GM10248 (cell line): Measurements from ENCODE around the gene HYAL1.

Experiments
- CTCF ChIA-PET: fragments of 300-600 bp; sonication (Branson Sonifier 250); formaldehyde crosslinking; extraction: SDS; loops from one replicate; lab custom pipeline; 2021; ENCODE audit warnings: antibody characterized with exemption; lab: Yijun Ruan, JAX
- POLR2A ChIA-PET: fragments of 350-650 bp; sonication (Branson Sonifier 250); formaldehyde crosslinking; extraction: SDS; loops from one replicate; lab custom pipeline; 2020; ENCODE audit warnings: antibody characterized with exemption; lab: Yijun Ruan, JAX
- DNase-seq: peaks from one replicate; pipeline ENCODE4 v3.0.0; 2012; ENCODE audit errors: extremely low spot score
- TF ChIP-seq, protein P1 (sequence below): IDR thresholded peaks from 2 replicates; pipeline ENCODE4 v1.5.1; 2012; ENCODE audit warnings: mild to moderate bottlenecking, low read depth; ENCODE audit errors: extremely low read depth, missing control alignments, control extremely low read depth

Gene HYAL1

DNA sequence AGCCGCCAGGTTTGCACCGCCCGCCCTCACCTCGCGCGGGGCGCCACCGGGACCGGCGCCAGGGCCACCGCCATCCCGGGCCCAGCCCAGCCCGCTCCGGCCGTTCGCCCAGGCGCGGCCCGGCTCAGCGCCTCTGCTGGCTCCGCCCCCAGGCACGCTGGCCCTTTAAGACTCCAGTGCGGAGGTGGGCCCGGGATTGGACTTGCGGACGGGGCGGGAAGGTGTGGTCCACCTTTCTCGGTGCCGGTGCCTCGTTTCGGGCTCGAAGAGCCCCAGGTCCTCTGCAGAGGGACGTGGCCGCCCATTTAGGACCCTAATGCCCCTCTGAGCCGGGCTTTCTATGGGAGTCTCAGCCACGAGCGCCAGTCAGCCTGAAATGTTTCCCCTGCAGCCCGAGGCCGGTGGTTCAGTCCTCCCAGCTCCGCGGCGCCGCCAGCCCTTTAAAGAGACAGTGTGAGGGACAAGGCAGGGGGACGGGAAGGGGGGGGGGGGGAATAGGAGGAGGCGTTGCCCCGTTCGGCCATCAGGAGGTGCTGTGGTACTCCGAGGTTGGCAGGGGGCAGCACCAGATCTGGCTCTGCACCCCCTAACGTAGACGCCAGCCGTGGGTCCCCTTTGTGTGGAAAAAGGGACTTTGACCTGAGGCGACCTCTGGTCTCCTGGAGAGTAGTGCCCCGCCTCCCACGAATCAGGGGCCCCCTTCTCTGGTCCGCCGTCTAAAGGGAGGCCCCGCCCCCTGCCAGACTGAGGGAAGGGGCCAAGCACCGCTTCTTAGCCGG lies 18.2 kb upstream of the HYAL1 start:
- TF ChIP-seq, protein P1, sequence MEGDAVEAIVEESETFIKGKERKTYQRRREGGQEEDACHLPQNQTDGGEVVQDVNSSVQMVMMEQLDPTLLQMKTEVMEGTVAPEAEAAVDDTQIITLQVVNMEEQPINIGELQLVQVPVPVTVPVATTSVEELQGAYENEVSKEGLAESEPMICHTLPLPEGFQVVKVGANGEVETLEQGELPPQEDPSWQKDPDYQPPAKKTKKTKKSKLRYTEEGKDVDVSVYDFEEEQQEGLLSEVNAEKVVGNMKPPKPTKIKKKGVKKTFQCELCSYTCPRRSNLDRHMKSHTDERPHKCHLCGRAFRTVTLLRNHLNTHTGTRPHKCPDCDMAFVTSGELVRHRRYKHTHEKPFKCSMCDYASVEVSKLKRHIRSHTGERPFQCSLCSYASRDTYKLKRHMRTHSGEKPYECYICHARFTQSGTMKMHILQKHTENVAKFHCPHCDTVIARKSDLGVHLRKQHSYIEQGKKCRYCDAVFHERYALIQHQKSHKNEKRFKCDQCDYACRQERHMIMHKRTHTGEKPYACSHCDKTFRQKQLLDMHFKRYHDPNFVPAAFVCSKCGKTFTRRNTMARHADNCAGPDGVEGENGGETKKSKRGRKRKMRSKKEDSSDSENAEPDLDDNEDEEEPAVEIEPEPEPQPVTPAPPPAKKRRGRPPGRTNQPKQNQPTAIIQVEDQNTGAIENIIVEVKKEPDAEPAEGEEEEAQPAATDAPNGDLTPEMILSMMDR: peak; percentile 49
- peak; percentile 91 for DNase-seq
- ChIA-PET CTCF (interaction anchor here (0.6 to 3.4 kb wide), 8 partner anchors 15 to 34 kb away, joined by 3 to 16 read pairs (median 4); partner anchors contain the start of genes HYAL3 and NAA80), POLR2A (interaction anchor here (0.6 to 1.0 kb wide), 2 partner anchors 22 to 1732 kb away, joined by 3 to 5 read pairs; partner anchors contain the start of genes HYAL3 and NAA80)

DNA sequence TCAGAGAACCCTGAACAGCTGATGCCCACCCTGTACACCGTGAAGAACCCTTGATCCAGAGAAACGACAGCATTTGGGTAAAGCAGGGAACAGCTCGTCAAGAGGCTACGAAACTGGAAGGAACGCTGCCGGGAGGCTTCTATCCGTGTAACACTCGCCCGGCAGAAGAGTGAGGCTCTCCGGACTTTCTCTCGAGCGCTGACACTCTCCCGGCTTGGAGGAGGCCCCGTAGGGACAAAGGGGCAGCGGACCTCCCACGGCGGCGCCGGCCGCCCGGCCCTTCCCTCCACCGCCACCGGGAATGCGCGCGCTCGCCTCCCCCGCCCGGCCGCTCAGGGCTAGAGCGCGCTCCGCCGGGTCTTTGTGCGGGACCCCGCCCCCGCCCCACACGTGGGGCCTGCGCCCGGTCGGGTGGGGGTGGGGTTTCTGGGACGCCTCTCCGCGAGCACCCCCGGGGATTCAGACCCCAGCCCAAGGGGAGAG lies 17.5 kb upstream of the HYAL1 start:
- ChIA-PET CTCF (interaction anchor here (0.6 to 1.8 kb wide), 9 partner anchors 9 to 74 kb away, joined by 3 to 5 read pairs (median 4); partner anchors contain the start of genes HYAL3 and NAA80), POLR2A (interaction anchor here (0.6 to 1.0 kb wide), 2 partner anchors 22 to 1733 kb away, joined by 3 to 5 read pairs; partner anchors contain the start of genes HYAL3 and NAA80)
- TF ChIP-seq, protein P1: no peak
- peak; percentile 82 for DNase-seq

DNA sequence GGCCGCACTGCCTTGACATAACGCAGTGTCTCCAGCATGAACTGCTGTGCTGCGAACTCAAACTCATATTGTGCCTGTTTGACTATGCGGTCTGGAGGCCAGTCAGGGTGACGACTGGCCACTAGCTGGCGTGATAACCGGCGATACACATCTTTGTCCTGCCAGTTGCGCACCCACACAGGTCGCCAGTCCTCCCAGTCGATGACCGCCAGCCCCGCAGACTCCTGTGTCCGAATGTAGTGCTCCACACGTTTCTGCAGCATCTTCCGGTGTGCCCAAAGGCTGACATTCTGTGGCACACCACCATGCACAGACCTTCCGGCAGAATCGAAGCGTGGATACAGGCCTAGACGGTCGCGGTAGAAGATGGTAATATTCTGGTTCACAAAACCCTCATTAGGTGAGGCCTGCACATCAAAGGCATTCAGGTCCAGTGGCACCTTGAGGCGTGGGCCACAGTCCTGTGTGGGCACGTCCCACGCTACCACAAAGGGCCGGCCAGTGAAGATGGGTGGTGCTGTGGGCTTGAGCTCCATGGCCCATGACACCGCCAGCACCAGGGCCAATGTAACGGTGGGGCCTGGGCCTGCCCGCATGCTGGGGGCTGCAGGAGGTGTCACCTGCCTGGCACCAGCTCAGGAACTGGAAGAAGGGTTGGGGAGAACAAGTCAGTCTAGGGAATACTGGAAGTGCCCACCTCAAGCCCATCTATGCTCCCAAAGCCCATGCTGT lies 16.7 kb upstream of the HYAL1 start:
- DNase-seq: no peak
- CTCF ChIA-PET: interaction anchor here (1.0 to 1.8 kb wide), 7 partner anchors 10 to 73 kb away, joined by 3 to 6 read pairs (median 5); partner anchors contain the start of genes HYAL3 and NAA80
- POLR2A ChIA-PET: no interaction called here
- TF ChIP-seq, protein P1: no peak

DNA sequence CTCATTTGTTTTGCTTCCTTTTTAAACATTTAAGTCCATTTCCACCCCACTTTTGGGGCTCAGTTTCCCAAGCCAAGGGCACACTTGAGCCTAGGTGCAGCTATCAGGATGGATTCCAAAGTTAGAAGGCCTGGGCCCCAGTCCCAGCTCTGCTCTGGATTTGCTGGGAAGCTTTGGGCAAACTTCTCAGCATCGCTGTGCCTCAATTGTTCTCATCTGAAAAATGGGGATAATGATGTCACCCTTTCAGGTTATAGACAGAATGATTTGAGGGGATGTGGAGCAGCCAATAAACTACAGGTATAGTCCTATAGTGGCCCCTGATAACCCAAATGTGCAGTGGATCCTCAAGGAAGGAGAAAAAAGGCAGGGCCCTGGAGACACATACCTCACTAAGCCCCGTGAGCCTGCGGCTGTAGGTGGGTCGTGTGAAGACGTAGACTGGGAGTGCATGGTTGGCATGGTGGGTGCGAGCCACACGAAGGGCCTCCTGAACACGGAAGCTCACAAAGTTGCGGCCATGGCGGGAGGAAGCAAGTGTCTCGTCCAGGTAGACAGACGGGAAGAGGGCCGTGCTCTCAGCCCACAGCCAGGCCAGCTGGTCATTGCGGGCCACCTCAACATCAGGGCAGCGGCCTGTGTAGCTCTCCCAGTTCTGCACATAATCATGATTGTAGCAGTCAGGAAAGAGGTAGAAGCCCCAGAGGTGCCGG lies 16.0 kb upstream of the HYAL1 start:
- no peak for DNase-seq
- TF ChIP-seq, protein P1: no peak
- CTCF ChIA-PET: interaction anchor here (0.9 to 1.5 kb wide), 6 partner anchors 9 to 60 kb away, joined by 3 to 7 read pairs (median 5); partner anchors contain the start of genes HYAL3, NAA80 and TUSC2
- POLR2A ChIA-PET: no interaction called here

DNA sequence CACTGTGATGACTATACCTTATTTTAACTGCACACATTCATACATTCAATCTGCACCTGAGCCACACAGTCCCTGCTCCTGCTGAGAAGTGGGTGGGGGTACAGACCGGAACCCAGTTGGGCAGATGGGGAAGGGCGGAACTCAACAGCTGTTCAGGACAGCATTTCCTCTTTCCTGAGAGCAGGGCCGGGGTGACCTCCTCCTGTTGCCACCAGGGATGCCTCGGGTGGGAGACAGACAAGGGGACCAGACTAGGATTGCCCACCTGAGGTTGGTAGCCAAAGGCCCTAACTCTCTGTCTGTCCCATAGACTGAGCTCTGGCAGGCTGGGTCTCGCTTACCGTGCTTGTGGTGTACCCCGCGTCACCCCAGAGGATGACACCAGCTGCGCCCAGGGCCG lies 15.2 kb upstream of the HYAL1 start:
- POLR2A ChIA-PET: no interaction called here
- DNase-seq: no peak
- TF ChIP-seq, protein P1: no peak
- CTCF ChIA-PET: interaction anchor here (0.9 to 1.5 kb wide), 6 partner anchors 9 to 72 kb away, joined by 3 to 7 read pairs (median 4); partner anchors contain the start of gene TUSC2

DNA sequence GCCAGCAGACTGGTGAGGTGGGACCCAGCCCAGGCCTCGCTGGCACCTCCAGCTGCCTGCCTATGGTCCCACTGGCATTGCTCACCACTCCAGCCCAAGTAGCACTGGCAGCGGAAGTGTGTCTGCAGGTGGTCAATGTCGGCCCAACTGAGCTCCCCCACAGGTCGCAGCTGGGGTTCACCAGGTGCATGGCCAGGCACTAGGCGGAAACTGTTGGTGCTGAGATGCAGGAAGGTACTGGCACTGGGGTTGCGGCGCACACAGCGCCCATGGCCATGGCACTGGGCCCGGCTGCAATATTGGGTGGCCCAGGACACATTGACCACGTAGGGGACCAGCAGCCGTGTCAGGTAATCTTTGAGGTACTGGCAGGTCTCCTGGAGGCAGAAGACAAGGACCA lies 14.8 kb upstream of the HYAL1 start:
- CTCF ChIA-PET: interaction anchor here (1.1 to 1.8 kb wide), 5 partner anchors 10 to 71 kb away, joined by 3 to 7 read pairs (median 4); partner anchors contain the start of gene TUSC2
- TF ChIP-seq, protein P1: no peak

More for the DNA sequence above, 14.8 kb upstream of the HYAL1 start:
- DNase-seq: no peak
- POLR2A ChIA-PET: interaction anchor here (0.6 kb wide), 1 partner anchor 19 kb away, joined by 3 read pairs; the partner anchor contains the start of genes HYAL3 and NAA80
